ENCODE measurements around the gene RPL21.
"Not testable (repeated sequence)": the region's sequence is repeated elsewhere in the genome, so short reads cannot be mapped to it uniquely, and the experiment has no call there.

The RPL21 gene

DNA sequence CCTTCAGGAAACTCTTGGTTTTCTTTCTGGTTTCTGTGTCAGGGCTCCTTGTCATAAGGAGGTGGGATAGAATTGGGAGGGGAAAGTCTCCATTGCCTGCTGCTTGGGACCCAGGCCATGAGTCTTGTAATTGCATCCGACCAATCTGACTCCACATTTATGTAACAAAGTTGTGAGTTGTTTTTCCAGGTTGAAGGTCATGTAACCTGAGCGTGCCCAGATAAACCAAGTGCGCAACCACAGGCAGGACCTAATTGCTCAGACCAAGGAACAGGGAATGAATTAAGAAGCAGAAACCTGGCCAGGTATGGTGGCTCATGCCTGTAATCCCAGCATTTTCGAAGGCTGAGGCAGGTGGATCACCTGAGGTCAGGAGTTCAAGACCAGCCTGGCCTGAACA lies 37.0 kb downstream of the RPL21 start:
- Mint-ChIP-seq H3K27me3 (peaks cover 4% of the 10 kb centered on the region), H3K4me1 (peaks cover 15% of the 10 kb centered on the region), H3K36me3 (no peaks in the 10 kb centered on the region), H3K4me3 (no peak overlapping the region), H3K9me3 (no peaks in the 10 kb centered on the region), H3K27ac (no peak overlapping the region)
- ATAC-seq (ENCODE audit: low read depth) (no peak), DNase-seq (ENCODE audit: low spot score in 2 of 2) (no peak)

DNA sequence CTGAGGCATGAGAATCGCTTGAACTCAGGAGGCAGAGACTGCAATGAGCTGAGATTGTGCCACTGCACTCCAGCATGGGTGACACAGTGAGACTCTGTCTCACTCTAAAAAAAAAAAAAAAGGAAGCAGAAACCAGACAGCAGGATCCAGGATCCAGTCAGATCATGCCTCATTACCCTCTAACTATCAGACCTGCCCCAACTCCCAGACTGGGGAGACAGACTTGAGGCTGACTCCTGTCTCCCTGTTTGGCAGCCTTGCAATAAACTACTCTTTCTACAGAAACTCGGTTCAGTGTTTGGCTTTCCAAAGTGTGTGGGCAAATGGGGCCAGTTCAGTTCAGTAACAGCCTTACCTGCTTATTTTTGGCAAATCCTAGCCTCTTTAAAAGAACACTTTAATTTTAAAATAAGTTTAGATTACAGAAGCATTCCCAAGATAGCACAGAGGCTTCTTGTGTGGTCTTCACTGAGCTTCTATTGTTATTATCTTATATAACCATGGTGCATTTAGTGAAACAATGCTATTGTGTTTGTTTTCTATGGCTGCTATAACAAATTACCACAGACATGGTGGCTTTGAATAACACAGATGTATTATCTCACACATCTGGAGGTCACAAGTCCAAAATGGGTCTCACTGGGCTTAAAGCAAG lies 37.8 kb downstream of the RPL21 start:
- ATAC-seq (ENCODE audit: low read depth): no peak

GRCh38 chr13:27290715-27291114 lies 39.4 kb downstream of the RPL21 start:
- ATAC-seq (ENCODE audit: low read depth) (no peak), DNase-seq (ENCODE audit: low spot score in 2 of 2) (no peak)
- H3K27ac Mint-ChIP-seq: no peak overlapping the region
- peaks cover 26% of the 10 kb centered on the region for H3K4me1 Mint-ChIP-seq
- H3K27me3 Mint-ChIP-seq: peaks cover 3% of the 10 kb centered on the region
- H3K4me3 Mint-ChIP-seq: no peak overlapping the region
- no peaks in the 10 kb centered on the region for H3K9me3 Mint-ChIP-seq
- H3K36me3 Mint-ChIP-seq: no peaks in the 10 kb centered on the region

More for the DNA sequence above, 37.8 kb downstream of the RPL21 start:
- Mint-ChIP-seq H3K4me1 (peaks cover 19% of the 10 kb centered on the region), H3K36me3 (no peaks in the 10 kb centered on the region), H3K9me3 (no peaks in the 10 kb centered on the region), H3K27ac (no peak overlapping the region), H3K27me3 (peaks cover 4% of the 10 kb centered on the region), H3K4me3 (no peak overlapping the region)
- DNase-seq (ENCODE audit: low spot score in 2 of 2): no peak

- not testable (repeated sequence) for H3K27me3 Mint-ChIP-seq; ATAC-seq (ENCODE audit: low read depth); H3K36me3 Mint-ChIP-seq; H3K4me3 Mint-ChIP-seq; H3K9me3 Mint-ChIP-seq; DNase-seq (ENCODE audit: low spot score in 2 of 2)
- peak overlapping the region; percentile 46 for H3K27ac Mint-ChIP-seq
- peaks cover 26% of the 10 kb centered on the region for H3K4me1 Mint-ChIP-seq
These were observed 40.6 kb downstream of the RPL21 start for GRCh38 chr13:27291967-27292366.

GRCh38 chr13:27293076-27293691 lies 41.8 kb downstream of the RPL21 start:
- no peaks in the 10 kb centered on the region for H3K9me3 Mint-ChIP-seq
- H3K27me3 Mint-ChIP-seq: peaks cover 2% of the 10 kb centered on the region
- no peaks in the 10 kb centered on the region for H3K36me3 Mint-ChIP-seq
- H3K4me1 Mint-ChIP-seq: peaks cover 26% of the 10 kb centered on the region
- peak overlapping the region; percentile 46 for H3K27ac Mint-ChIP-seq
- peak overlapping the region; percentile 9 for H3K4me3 Mint-ChIP-seq
- DNase-seq (ENCODE audit: low spot score in 2 of 2) (no peak), ATAC-seq (ENCODE audit: low read depth) (peak; percentile 40)

- no peaks in the 10 kb centered on the region for H3K36me3 Mint-ChIP-seq
- no peaks in the 10 kb centered on the region for H3K9me3 Mint-ChIP-seq
- H3K27ac Mint-ChIP-seq: peak overlapping the region; percentile 46
- ATAC-seq (ENCODE audit: low read depth) (peak; percentile 64), DNase-seq (ENCODE audit: low spot score in 2 of 2) (no peak)
- peaks cover 2% of the 10 kb centered on the region for H3K27me3 Mint-ChIP-seq
- peaks cover 26% of the 10 kb centered on the region for H3K4me1 Mint-ChIP-seq
- H3K4me3 Mint-ChIP-seq: peak overlapping the region; percentile 9
These were observed 42.6 kb downstream of the RPL21 start for GRCh38 chr13:27293873-27294515.

GRCh38 chr13:27295096-27295495 lies 43.7 kb downstream of the RPL21 start:
- Mint-ChIP-seq H3K36me3 (no peaks in the 10 kb centered on the region), H3K9me3 (no peaks in the 10 kb centered on the region), H3K27ac (no peak overlapping the region), H3K27me3 (peaks cover 2% of the 10 kb centered on the region), H3K4me3 (no peak overlapping the region), H3K4me1 (peaks cover 26% of the 10 kb centered on the region)
- DNase-seq (ENCODE audit: low spot score in 2 of 2): no peak
- ATAC-seq (ENCODE audit: low read depth): no peak

- ATAC-seq (ENCODE audit: low read depth) (no peak), DNase-seq (ENCODE audit: low spot score in 2 of 2) (no peak)
- Mint-ChIP-seq H3K9me3 (no peaks in the 10 kb centered on the region), H3K4me1 (peaks cover 26% of the 10 kb centered on the region), H3K27ac (no peak overlapping the region), H3K4me3 (no peak overlapping the region), H3K36me3 (no peaks in the 10 kb centered on the region), H3K27me3 (peaks cover 2% of the 10 kb centered on the region)
These were observed 44.3 kb downstream of the RPL21 start for GRCh38 chr13:27295660-27296059.

DNA sequence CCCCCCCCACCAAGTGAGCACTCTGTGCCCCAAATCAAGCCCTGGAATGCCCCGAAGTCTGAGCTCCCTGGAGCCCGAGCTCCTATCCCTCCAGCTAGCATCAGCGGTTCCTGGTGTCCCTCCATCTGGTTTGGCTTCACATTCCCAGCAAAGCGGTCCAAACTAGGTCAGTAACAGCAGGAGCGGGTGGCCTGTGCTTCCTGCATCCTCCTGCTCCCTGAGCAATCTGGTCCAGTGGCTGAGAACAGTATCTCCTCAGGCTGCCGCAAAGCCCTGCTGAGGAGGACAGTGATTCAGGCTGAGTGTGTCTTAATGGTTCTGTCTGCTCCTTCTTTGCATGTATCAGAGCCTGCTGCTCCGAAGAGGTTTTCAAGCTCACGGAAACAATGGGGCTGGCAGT lies 45.1 kb downstream of the RPL21 start:
- H3K27me3 Mint-ChIP-seq: peaks cover 2% of the 10 kb centered on the region
- ATAC-seq (ENCODE audit: low read depth) (no peak), DNase-seq (ENCODE audit: low spot score in 2 of 2) (no peak)
- no peaks in the 10 kb centered on the region for H3K36me3 Mint-ChIP-seq
- H3K4me3 Mint-ChIP-seq: no peak overlapping the region
- no peak overlapping the region for H3K27ac Mint-ChIP-seq
- H3K9me3 Mint-ChIP-seq: no peaks in the 10 kb centered on the region
- peaks cover 26% of the 10 kb centered on the region for H3K4me1 Mint-ChIP-seq

DNA sequence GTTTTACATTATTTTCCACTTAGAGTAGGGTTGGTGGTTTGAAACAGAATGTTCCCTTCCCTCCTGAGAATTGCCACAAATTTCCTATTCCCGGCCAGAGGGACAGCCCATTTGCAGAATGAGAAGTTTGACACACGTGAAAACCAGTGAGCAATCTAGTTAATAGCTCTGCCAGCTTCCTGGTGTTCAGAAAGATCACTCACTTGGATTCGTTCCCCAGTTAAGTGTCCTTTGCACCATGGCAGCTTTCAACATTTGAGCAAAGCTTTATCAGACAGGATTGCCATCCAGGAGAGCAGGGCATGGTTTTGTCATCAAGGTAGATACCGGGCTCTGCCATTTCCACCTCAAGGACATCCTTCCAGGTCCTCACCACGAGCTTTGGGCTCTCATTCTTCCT lies 47.5 kb downstream of the RPL21 start:
- ATAC-seq (ENCODE audit: low read depth) (no peak), DNase-seq (ENCODE audit: low spot score in 2 of 2) (no peak)
- peaks cover 2% of the 10 kb centered on the region for H3K27me3 Mint-ChIP-seq
- no peaks in the 10 kb centered on the region for H3K9me3 Mint-ChIP-seq
- no peak overlapping the region for H3K4me3 Mint-ChIP-seq
- H3K36me3 Mint-ChIP-seq: no peaks in the 10 kb centered on the region
- H3K4me1 Mint-ChIP-seq: peaks cover 10% of the 10 kb centered on the region
- no peak overlapping the region for H3K27ac Mint-ChIP-seq

DNA sequence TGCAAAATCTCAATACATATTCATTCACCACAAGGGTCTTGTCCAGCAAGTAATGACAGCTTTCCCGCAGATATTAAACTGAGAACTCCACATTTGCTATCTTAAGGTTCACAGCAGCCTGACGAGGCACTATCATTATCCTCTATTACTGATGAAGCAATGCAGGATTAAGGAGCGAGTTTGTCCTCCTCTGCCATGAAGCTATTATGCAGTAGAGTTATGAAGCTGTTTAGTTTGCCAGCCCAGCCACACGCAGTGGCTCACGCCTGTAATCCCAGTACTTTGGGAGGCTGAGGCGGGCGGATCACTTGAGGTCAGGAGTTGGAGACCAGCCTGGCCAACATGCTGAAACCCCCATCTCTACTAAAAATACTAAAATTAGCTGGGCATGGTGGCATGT lies 49.0 kb downstream of the RPL21 start:
- not testable (repeated sequence) for H3K4me3 Mint-ChIP-seq; H3K4me1 Mint-ChIP-seq; ATAC-seq (ENCODE audit: low read depth); H3K36me3 Mint-ChIP-seq; DNase-seq (ENCODE audit: low spot score in 2 of 2); H3K27ac Mint-ChIP-seq; H3K9me3 Mint-ChIP-seq; H3K27me3 Mint-ChIP-seq

GRCh38 chr13:27300941-27301586 lies 49.7 kb downstream of the RPL21 start:
- H3K27ac Mint-ChIP-seq: no peak overlapping the region
- H3K36me3 Mint-ChIP-seq: no peaks in the 10 kb centered on the region
- peaks cover 2% of the 10 kb centered on the region for H3K27me3 Mint-ChIP-seq
- no peak for ATAC-seq (ENCODE audit: low read depth)
- no peak for DNase-seq (ENCODE audit: low spot score in 2 of 2)
- H3K4me3 Mint-ChIP-seq: no peak overlapping the region
- H3K9me3 Mint-ChIP-seq: no peaks in the 10 kb centered on the region
- peaks cover 3% of the 10 kb centered on the region for H3K4me1 Mint-ChIP-seq

DNA sequence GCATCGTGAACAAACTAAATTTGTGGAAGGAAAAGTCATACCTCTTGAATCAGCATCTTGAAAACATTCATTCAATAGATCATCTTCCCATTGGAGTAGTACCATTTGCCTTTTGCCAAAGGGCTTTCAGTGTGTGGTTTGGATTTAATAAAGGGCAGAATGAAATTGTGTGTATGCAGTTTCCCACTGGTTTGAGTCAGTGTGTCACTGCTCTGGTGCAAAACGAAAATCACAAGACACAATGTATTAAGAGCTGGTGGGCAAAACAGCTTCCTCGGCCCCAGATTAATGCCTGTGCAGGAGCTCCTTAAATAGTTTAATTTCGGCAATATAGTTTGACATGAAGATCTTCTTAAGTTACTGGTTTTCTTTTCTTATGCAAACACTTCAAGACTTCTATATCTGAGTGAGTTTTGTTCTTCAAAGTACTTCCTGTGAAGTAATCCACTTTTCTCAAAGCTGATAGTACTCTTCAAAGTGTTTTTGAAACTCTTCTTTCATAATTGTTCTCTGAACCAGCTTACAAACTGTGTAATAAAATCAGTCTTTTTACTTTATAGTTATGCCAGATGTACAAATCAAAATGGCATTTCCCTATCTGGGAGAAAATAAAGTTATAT lies 51.4 kb downstream of the RPL21 start:
- H3K9me3 Mint-ChIP-seq: no peaks in the 10 kb centered on the region
- DNase-seq (ENCODE audit: low spot score in 2 of 2) (no peak), ATAC-seq (ENCODE audit: low read depth) (no peak)
- no peaks in the 10 kb centered on the region for H3K36me3 Mint-ChIP-seq
- peaks cover 2% of the 10 kb centered on the region for H3K27me3 Mint-ChIP-seq
- H3K4me3 Mint-ChIP-seq: no peak overlapping the region
- no peak overlapping the region for H3K27ac Mint-ChIP-seq
- peaks cover 10% of the 10 kb centered on the region for H3K4me1 Mint-ChIP-seq

GRCh38 chr13:27304099-27304498 lies 52.7 kb downstream of the RPL21 start:
- ATAC-seq (ENCODE audit: low read depth) (no peak), DNase-seq (ENCODE audit: low spot score in 2 of 2) (no peak)
- Mint-ChIP-seq H3K4me3 (no peak overlapping the region), H3K27me3 (no peaks in the 10 kb centered on the region), H3K36me3 (no peaks in the 10 kb centered on the region), H3K4me1 (peaks cover 10% of the 10 kb centered on the region), H3K27ac (no peak overlapping the region), H3K9me3 (no peaks in the 10 kb centered on the region)

Data from memory B cell (primary cell).